WTC11 (cell line): ENCODE data around the gene EIF3M. TPM values are rescaled to one million over a fixed set of nuclear protein-coding genes. Genes with fewer than 3 reads are reported as not detected.
A peak's percentile ranks its signal among the peaks of the same experiment; 100 is the strongest.

Experiments
- ATAC-seq: fragments of 200-7000 bp; cut with Tn5 transposase; 2 replicates; pipeline ENCODE4 v1.10.0; 2021; ENCODE audit warnings: mild to moderate bottlenecking, moderate library complexity
- CTCF ChIA-PET: fragments of 300-600 bp; sonication (Branson Sonifier 250); formaldehyde crosslinking; loops from one replicate; lab custom pipeline; 2021; ENCODE audit warnings: antibody characterized with exemption; lab: Charles Lee
- POLR2A ChIA-PET: fragments of 350-600 bp; sonication (Branson Sonifier 250); formaldehyde crosslinking; loops from one replicate; lab custom pipeline; 2021; ENCODE audit warnings: antibody characterized with exemption; lab: Charles Lee
- DNase-seq: peaks from one replicate; pipeline ENCODE4 v3.0.0; 2021; ENCODE audit warnings: low spot score
- H3K27ac Mint-ChIP-seq: 2 replicates; pipeline ENCODE4 v1.8.0; 2021; ENCODE audit warnings: mixed read lengths
- H3K27me3 Mint-ChIP-seq: 2 replicates; pipeline ENCODE4 v1.8.0; 2021; ENCODE audit warnings: low read depth, mild to moderate bottlenecking, moderate library complexity, mixed read lengths
- H3K36me3 Mint-ChIP-seq: 2 replicates; pipeline ENCODE4 v1.8.0; 2021; ENCODE audit warnings: mixed read lengths
- H3K4me1 Mint-ChIP-seq: 2 replicates; pipeline ENCODE4 v1.8.0; 2022; ENCODE audit warnings: mixed read lengths
- H3K4me3 Mint-ChIP-seq: 2 replicates; pipeline ENCODE4 v1.8.0; 2021; ENCODE audit warnings: mild to moderate bottlenecking, moderate library complexity, mixed read lengths
- H3K9me3 Mint-ChIP-seq: 2 replicates; pipeline ENCODE4 v1.8.0; 2021; ENCODE audit warnings: mixed read lengths
- ATF1 ChIP-seq: sonication (generic); formaldehyde crosslinking; IDR thresholded peaks from 2 replicates; pipeline ENCODE4 v1.8.1; 2023; ENCODE audit warnings: mild to moderate bottlenecking, moderate library complexity, missing genetic modification reagents
- E2F1 ChIP-seq: sonication (generic); formaldehyde crosslinking; IDR thresholded peaks from 2 replicates; pipeline ENCODE4 v1.8.0; 2022; ENCODE audit warnings: mild to moderate bottlenecking, missing genetic modification reagents
- ERG ChIP-seq: fragments of 250-450 bp; sonication (Bioruptor Pico); IDR thresholded peaks from 2 replicates; pipeline ENCODE4 v1.8.0; 2021; ENCODE audit warnings: mild to moderate bottlenecking
- FOXJ3 ChIP-seq: sonication (generic); formaldehyde crosslinking; IDR thresholded peaks from 2 replicates; pipeline ENCODE4 v1.9.0; 2021; ENCODE audit warnings: missing genetic modification reagents, mild to moderate bottlenecking, borderline replicate concordance
- GABPB1 ChIP-seq: sonication (generic); formaldehyde crosslinking; IDR thresholded peaks from 2 replicates; pipeline ENCODE4 v1.8.1; 2023; ENCODE audit warnings: mild to moderate bottlenecking, missing genetic modification reagents
- JAZF1 ChIP-seq: fragments of 250-450 bp; sonication (Bioruptor Pico); IDR thresholded peaks from 2 replicates; pipeline ENCODE4 v1.9.0; 2021; ENCODE audit warnings: moderate library complexity, mild to moderate bottlenecking, inconsistent platforms
- JUN ChIP-seq: sonication (generic); formaldehyde crosslinking; IDR thresholded peaks from 2 replicates; pipeline ENCODE4 v1.8.0; 2023; ENCODE audit warnings: mild to moderate bottlenecking, missing genetic modification reagents
- MLX ChIP-seq: sonication (generic); formaldehyde crosslinking; IDR thresholded peaks from 2 replicates; pipeline ENCODE4 v1.8.1; 2023; ENCODE audit warnings: mild to moderate bottlenecking, missing genetic modification reagents, moderate library complexity
- NR2C2 ChIP-seq: sonication (generic); formaldehyde crosslinking; IDR thresholded peaks from 2 replicates; pipeline ENCODE4 v1.8.0; 2022; ENCODE audit warnings: mild to moderate bottlenecking, missing genetic modification reagents
- TP53 ChIP-seq: sonication (generic); formaldehyde crosslinking; IDR thresholded peaks from 2 replicates; pipeline ENCODE4 v1.8.1; 2023; ENCODE audit warnings: mild to moderate bottlenecking, missing genetic modification reagents
- ZBTB21 ChIP-seq: sonication (generic); formaldehyde crosslinking; IDR thresholded peaks from 2 replicates; pipeline ENCODE4 v1.8.1; 2023; ENCODE audit warnings: mild to moderate bottlenecking, missing genetic modification reagents, borderline replicate concordance
- ZNF281 ChIP-seq: sonication (generic); formaldehyde crosslinking; IDR thresholded peaks from 2 replicates; pipeline ENCODE4 v1.8.0; 2023; ENCODE audit warnings: mild to moderate bottlenecking, missing genetic modification reagents
- ZNF532 ChIP-seq: fragments of 250-450 bp; sonication (Bioruptor Pico); IDR thresholded peaks from 2 replicates; pipeline ENCODE4 v1.9.0; 2021; ENCODE audit warnings: mild to moderate bottlenecking, borderline replicate concordance
- total RNA-seq: library from RNA; stranded (reverse); gene quantifications from 3 replicates; pipeline ENCODE4 v1.2.3, GENCODE V29; 2021

EIF3M gene
- total RNA-seq, 1 experiment from 2014 or later = 365 TPM

- TF ChIP-seq ZNF532 (CRISPR knock-in tag) = no peak
These were observed 27.7 kb upstream of the EIF3M start (continued) for GRCh38 chr11:32555895-32556294.

GRCh38 chr11:32561835-32562234 is 21.8 kb upstream of the EIF3M start:
- ChIA-PET CTCF (interaction anchor here (0.6 to 1.9 kb wide), 4 partner anchors 114 to 228 kb away, joined by 3 to 8 read pairs (median 4); no protein-coding TSS in a partner anchor), POLR2A (no interaction called here)
- no peaks in the 10 kb centered on the region for H3K4me1 Mint-ChIP-seq

More at GRCh38 chr11:32561835-32562234, 21.8 kb upstream of the EIF3M start:
- Mint-ChIP-seq H3K27me3 (no peaks in the 10 kb centered on the region), H3K27ac (no peak overlapping the region), H3K36me3 (no peaks in the 10 kb centered on the region), H3K4me3 (no peak overlapping the region), H3K9me3 (no peaks in the 10 kb centered on the region)
- no peak for DNase-seq
- peak; percentile 38; the same call in 1 of the 2 replicates for ATAC-seq
- TF ChIP-seq ZBTB21 (CRISPR knock-in tag) = no peak
- no peak for TF ChIP-seq ATF1
- TF ChIP-seq TP53 (CRISPR knock-in tag) = no peak
- TF ChIP-seq NR2C2 (CRISPR knock-in tag) = no peak
- TF ChIP-seq GABPB1 = no peak
- no peak for TF ChIP-seq MLX
- no peak for TF ChIP-seq FOXJ3 (CRISPR knock-in tag)
- TF ChIP-seq E2F1 (CRISPR knock-in tag) = no peak
- TF ChIP-seq JUN (CRISPR knock-in tag) = no peak
- no peak for TF ChIP-seq JAZF1 (CRISPR knock-in tag)
- TF ChIP-seq ZNF281 = no peak
- TF ChIP-seq ERG (CRISPR knock-in tag) = no peak
